MM.1S (cell line): ENCODE data around the gene CCN2.

ENCODE experiments used
- CTCF ChIP-seq: fragments of 300-600 bp; sonication (generic); IDR thresholded peaks from 2 replicates; pipeline ENCODE4 v1.5.1; 2016; ENCODE audit warnings: antibody characterized with exemption, low read length, mixed read lengths
- EZH2 ChIP-seq: fragments of 300-600 bp; sonication (generic); optimal IDR thresholded peaks from 2 replicates; pipeline ENCODE3; 2017; ENCODE audit warnings: low read depth, mild to moderate bottlenecking, antibody characterized with exemption, low read length, mixed read lengths

DNA sequence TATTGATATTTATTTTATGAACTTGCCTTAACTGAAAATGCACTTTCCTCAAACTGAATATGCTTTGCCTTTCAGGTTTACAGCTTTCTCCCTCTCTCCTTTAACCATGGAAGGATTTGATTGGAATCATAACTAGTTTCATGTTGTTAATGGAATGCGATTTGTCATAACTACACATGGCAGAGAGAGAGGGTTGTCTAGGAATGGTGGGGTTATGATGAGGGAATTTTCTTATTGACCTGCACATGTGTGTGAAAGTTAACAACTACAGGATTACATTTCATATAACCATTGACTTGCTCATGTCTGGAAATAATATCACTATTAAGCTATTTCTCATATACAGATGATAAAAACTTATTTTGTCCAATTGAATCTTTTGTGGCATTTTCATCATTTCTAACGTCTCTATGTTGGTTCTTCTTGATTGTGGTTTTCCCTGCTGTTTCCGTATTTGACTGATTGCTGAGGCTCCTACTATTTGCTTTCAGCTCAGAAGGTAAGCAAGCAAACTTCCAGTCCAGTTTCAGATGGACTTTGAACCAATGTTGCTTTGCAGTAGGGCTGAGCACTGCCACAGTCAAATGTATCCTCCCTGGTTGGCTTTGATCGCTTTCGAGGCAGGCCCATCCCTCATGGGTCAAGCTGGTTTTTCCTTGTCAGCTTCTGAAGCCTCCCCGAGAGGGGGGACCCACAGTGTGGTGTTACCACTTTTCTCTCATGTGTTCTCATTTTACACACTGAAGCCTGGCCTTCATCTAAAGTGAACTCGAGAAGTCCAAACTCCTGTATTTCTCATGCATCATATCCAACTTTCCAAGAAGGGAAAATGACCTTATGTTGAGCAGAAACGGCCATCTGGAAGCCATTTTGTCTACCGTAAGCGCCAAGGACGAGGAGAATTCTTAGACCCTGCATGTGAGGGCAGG, 7.6 kb upstream of the CCN2 start:
- no peak for TF ChIP-seq CTCF
- TF ChIP-seq EZH2 = no peak
